Esophagus squamous epithelium (tissue), 4 donors: ENCODE measurements around the gene SEC14L6.

Source experiments
- CTCF ChIP-seq, 6 experiments: fragments of 450-650 bp in 4 of 6; fragments of 200-600 bp in 2 of 6; sonication (generic) in 2 of 6; IDR thresholded peaks; one replicate each; pipeline ENCODE4 v1.5.1; 2016 to 2019; ENCODE audit warnings: antibody characterized with exemption in 6 of 6, mild to moderate bottlenecking in 4 of 6, moderate library complexity in 4 of 6
- POLR2A ChIP-seq, 4 donors: fragments of 450-650 bp; IDR thresholded peaks; one replicate each; pipeline ENCODE4 v1.6.1; 2017; ENCODE audit warnings: antibody characterized with exemption in 4 of 4, mild to moderate bottlenecking in 4 of 4, moderate library complexity in 3 of 4

GRCh38 chr22:30507670-30508069 is 38.9 kb downstream of the SEC14L6 start:
- no peak for TF ChIP-seq CTCF (IDR thresholded peaks at IDR 0.05)
- no peak for TF ChIP-seq POLR2A (IDR thresholded peaks at IDR 0.05)
